GM12878 (cell line): ENCODE results near the gene CMTM3.

ENCODE experiments used
- ATF7 ChIP-seq: fragments of 450-650 bp; IDR thresholded peaks from 2 replicates; pipeline ENCODE4 v1.6.1; 2016; ENCODE audit warnings: low read depth, mild to moderate bottlenecking
- BACH1 ChIP-seq: fragments of 450-650 bp; IDR thresholded peaks from 2 replicates; pipeline ENCODE4 v1.6.1; 2017; ENCODE audit warnings: mild to moderate bottlenecking, borderline replicate concordance
- CTCF ChIP-seq, 3 experiments: IDR thresholded peaks in 2 of 3; conservative IDR thresholded peaks in 1 of 3; 2 replicates each; pipeline ENCODE4 v1.5.1; 2011; ENCODE audit warnings: low read depth in 3 of 3, low read length in 3 of 3, mild to moderate bottlenecking in 3 of 3, control low read depth in 2 of 3, moderate library complexity in 2 of 3, inconsistent platforms in 1 of 3, mixed read lengths in 1 of 3; ENCODE audit not compliant: control insufficient read depth in 2 of 3, insufficient read depth in 1 of 3; ENCODE audit errors: extremely low read depth in 1 of 3
- EZH2 ChIP-seq: IDR thresholded peaks from 2 replicates; pipeline ENCODE4 v1.6.1; 2012; ENCODE audit warnings: low read depth, mild to moderate bottlenecking, control low read depth, inconsistent platforms, low read length, borderline replicate concordance; ENCODE audit not compliant: control insufficient read depth
- MEF2A ChIP-seq: IDR thresholded peaks from 2 replicates; pipeline ENCODE4 v1.6.1; 2011; ENCODE audit warnings: low read depth, mild to moderate bottlenecking, low read length, moderate library complexity; ENCODE audit not compliant: insufficient read depth
- PBX3 ChIP-seq: IDR thresholded peaks from 2 replicates; pipeline ENCODE4 v1.6.1; 2011; ENCODE audit warnings: mild to moderate bottlenecking, low read depth, low read length, moderate library complexity; ENCODE audit not compliant: insufficient replicate concordance
- TF ChIP-seq, protein P1 (sequence below): fragments of 450-650 bp; IDR thresholded peaks from 2 replicates; pipeline ENCODE4 v1.6.1; 2017; ENCODE audit warnings: mild to moderate bottlenecking

GRCh38 chr16:66620429-66620795, 15.9 kb downstream of the CMTM3 start:
- no peak for TF ChIP-seq CTCF (IDR thresholded peaks at IDR 0.05 in 2 of 3, conservative IDR thresholded peaks at IDR 0.05 in 1 of 3; ENCODE audit: control insufficient read depth in 2 of 3, extremely low read depth in 1 of 3, insufficient read depth in 1 of 3, low read depth in 3 of 3, low read length in 3 of 3)
- no peak for TF ChIP-seq MEF2A
- TF ChIP-seq ATF7 = no peak
- TF ChIP-seq, protein P1, sequence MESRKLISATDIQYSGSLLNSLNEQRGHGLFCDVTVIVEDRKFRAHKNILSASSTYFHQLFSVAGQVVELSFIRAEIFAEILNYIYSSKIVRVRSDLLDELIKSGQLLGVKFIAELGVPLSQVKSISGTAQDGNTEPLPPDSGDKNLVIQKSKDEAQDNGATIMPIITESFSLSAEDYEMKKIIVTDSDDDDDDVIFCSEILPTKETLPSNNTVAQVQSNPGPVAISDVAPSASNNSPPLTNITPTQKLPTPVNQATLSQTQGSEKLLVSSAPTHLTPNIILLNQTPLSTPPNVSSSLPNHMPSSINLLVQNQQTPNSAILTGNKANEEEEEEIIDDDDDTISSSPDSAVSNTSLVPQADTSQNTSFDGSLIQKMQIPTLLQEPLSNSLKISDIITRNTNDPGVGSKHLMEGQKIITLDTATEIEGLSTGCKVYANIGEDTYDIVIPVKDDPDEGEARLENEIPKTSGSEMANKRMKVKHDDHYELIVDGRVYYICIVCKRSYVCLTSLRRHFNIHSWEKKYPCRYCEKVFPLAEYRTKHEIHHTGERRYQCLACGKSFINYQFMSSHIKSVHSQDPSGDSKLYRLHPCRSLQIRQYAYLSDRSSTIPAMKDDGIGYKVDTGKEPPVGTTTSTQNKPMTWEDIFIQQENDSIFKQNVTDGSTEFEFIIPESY = no peak
- TF ChIP-seq PBX3 = no peak
- TF ChIP-seq EZH2 = no peak
- no peak for TF ChIP-seq BACH1
